ENCODE data around the gene COL4A2.

COL4A2 gene

DNA sequence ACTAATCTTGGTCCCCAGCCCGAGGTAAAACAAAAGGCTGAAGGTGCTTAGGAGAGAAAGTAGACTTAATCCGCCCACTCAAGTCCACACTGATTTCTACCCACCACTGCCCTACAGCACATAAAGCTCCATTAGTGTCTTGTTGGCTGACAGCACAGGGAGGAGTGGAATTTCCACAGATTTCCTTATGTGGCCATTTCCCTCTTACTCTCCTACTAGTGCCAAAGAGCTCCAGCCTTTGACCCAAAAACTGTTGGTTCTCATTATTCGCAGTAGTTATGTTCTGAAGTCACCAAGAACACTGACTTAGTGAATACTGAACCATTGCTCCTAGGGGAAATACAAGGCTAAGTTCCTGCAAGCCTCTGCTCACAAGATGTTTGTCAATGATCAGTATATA lies 193.3 kb downstream of the COL4A2 start:
- ChIA-PET CTCF (interaction anchor here (0.8 kb wide), 1 partner anchor 118 kb away, joined by 4 read pairs; no protein-coding TSS in a partner anchor), POLR2A (no interaction called here)
- no peak for DNase-seq (ENCODE audit: low read depth, low spot score)
- TF ChIP-seq CTCF (IDR thresholded peaks at IDR 0.05; ENCODE audit: insufficient read depth, low read length, missing control alignments) = no peak
- no peak overlapping the region for H3K4me3 ChIP-seq (ENCODE audit: low read depth, low read length)

- CTCF ChIA-PET = no interaction called here
- DNase-seq (ENCODE audit: low read depth, low spot score) = no peak
- POLR2A ChIA-PET = no interaction called here
- no peak for TF ChIP-seq CTCF (IDR thresholded peaks at IDR 0.05; ENCODE audit: insufficient read depth, low read length, missing control alignments)
- no peak overlapping the region for H3K4me3 ChIP-seq (ENCODE audit: low read depth, low read length)
These were observed 194.1 kb downstream of the COL4A2 start for GRCh38 chr13:110501188-110501587.

- CTCF ChIA-PET = no interaction called here
- no peak overlapping the region for H3K4me3 ChIP-seq (ENCODE audit: low read depth, low read length)
- no peak for DNase-seq (ENCODE audit: low read depth, low spot score)
- POLR2A ChIA-PET = interaction anchor here (0.9 kb wide), 1 partner anchor 209 kb away, joined by 3 read pairs; no protein-coding TSS in a partner anchor
- no peak for TF ChIP-seq CTCF (IDR thresholded peaks at IDR 0.05; ENCODE audit: insufficient read depth, low read length, missing control alignments)
These were observed 196.2 kb downstream of the COL4A2 start for GRCh38 chr13:110503037-110503901.

- no peak for TF ChIP-seq CTCF (IDR thresholded peaks at IDR 0.05; ENCODE audit: insufficient read depth, low read length, missing control alignments)
- ChIA-PET POLR2A (interaction anchor here (0.9 kb wide), 1 partner anchor 209 kb away, joined by 3 read pairs; no protein-coding TSS in a partner anchor), CTCF (no interaction called here)
- DNase-seq (ENCODE audit: low read depth, low spot score) = no peak
- H3K4me3 ChIP-seq (ENCODE audit: low read depth, low read length) = no peak overlapping the region
These were observed 197.0 kb downstream of the COL4A2 start for GRCh38 chr13:110503979-110504499.

- ChIA-PET POLR2A (no interaction called here), CTCF (no interaction called here)
- no peak for TF ChIP-seq CTCF (IDR thresholded peaks at IDR 0.05; ENCODE audit: insufficient read depth, low read length, missing control alignments)
- DNase-seq (ENCODE audit: low read depth, low spot score) = no peak
- no peak overlapping the region for H3K4me3 ChIP-seq (ENCODE audit: low read depth, low read length)
These were observed 198.5 kb downstream of the COL4A2 start for GRCh38 chr13:110505594-110505993.

DNA sequence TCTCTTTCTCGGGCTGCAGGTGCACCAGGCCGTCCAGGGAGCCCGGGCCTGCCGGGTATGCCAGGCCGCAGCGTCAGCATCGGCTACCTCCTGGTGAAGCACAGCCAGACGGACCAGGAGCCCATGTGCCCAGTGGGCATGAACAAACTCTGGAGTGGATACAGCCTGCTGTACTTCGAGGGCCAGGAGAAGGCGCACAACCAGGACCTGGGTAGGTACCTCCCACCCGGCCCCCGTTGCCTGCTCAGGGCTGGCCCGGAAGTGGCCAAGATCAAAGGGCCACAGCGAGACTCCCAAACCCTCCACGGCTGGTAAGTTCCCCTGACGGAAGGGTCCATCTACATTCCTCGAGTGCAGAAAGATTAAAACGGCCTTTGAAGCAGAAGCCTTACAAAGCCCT lies 199.3 kb downstream of the COL4A2 start:
- no peak overlapping the region for H3K4me3 ChIP-seq (ENCODE audit: low read depth, low read length)
- POLR2A ChIA-PET = no interaction called here
- no peak for TF ChIP-seq CTCF (IDR thresholded peaks at IDR 0.05; ENCODE audit: insufficient read depth, low read length, missing control alignments)
- CTCF ChIA-PET = no interaction called here
- DNase-seq (ENCODE audit: low read depth, low spot score) = no peak

All from AG04449 (cell line).